Measurements from ENCODE around the gene SPOP.

GRCh38 chr17:49716668-49717364 lies 38.9 kb upstream of the SPOP start:
- no peak for TF ChIP-seq CTCF (IDR thresholded peaks at IDR 0.05; ENCODE audit: insufficient read depth, low read length, poor library complexity, severe bottlenecking)
- no peak for TF ChIP-seq EZH2phosphoT487 (conservative IDR thresholded peaks at IDR 0.05; ENCODE audit: low read length)

All from SU-DHL-6 (cell line).